CD4-positive, alpha-beta T cell treated with Interleukin-6 at 100 ng/mL for 8 hours (primary cell): ENCODE data around the gene INO80.

ENCODE experiments used
- DNase-seq: peaks from one replicate; pipeline ENCODE4 v3.0.0-alpha.2; 2020; ENCODE audit warnings: mixed read lengths, low spot score

Gene INO80

GRCh38 chr15:40948706-40949473, 167.2 kb downstream of the INO80 start:
- DNase-seq, result no peak

GRCh38 chr15:40944510-40945296, 171.4 kb downstream of the INO80 start:
- no peak for DNase-seq

GRCh38 chr15:40943764-40944365, 172.2 kb downstream of the INO80 start:
- no peak for DNase-seq

- no peak for DNase-seq
These were observed 173.2 kb downstream of the INO80 start for GRCh38 chr15:40942878-40943277.

DNA sequence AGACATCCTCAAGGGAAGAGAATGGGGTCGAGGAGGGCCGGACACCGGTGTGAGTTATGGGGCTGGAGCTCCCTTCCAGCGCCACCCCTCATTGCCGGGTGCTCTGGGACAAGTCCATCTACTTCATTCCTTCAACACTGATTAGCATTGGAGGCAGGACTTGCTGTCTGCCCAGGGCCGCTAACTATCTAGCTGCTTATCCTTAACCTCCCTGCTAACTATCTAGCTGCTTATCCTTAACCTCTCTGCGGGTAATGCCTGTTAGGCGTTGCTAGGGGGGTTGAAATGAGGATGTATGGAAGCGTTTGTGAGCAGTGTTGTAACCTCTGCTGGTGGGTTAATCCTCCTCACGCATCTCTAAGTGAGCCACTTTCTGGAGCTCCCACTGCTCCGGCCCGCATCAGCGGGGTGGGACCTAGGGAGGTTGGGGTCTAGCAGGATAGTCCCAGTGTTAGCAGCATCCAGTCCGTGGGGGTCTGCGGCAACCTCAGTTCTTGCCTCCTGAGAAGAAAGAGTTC, 173.7 kb downstream of the INO80 start:
- DNase-seq, result no peak

- DNase-seq, result peak; percentile 67
These were observed 174.3 kb downstream of the INO80 start for GRCh38 chr15:40941528-40942336.

DNA sequence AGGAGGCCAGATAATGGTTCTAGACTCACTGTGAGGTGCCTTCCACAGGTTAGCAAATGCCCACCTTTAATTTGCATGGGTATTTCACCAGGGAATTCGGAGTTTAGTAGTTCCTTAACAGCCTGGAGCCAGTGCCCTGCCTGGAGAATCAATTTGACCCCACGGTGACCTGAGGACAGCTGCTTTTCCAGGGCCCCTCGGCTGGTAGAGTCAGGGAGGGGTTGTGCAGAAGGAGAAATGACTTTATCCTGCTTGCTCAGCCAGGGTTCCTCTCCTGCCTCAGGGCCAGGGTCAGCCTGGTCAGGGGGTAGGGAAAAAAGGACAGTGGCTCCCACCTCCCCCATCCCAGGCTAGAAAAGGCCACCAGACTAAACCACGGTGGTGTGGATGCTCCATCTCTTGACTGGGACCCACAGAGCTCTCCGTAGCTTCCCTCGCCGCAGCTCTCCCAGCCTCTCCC, 175.0 kb downstream of the INO80 start:
- DNase-seq, result no peak

- no peak for DNase-seq
These were observed 175.7 kb downstream of the INO80 start for GRCh38 chr15:40940296-40940801.

DNA sequence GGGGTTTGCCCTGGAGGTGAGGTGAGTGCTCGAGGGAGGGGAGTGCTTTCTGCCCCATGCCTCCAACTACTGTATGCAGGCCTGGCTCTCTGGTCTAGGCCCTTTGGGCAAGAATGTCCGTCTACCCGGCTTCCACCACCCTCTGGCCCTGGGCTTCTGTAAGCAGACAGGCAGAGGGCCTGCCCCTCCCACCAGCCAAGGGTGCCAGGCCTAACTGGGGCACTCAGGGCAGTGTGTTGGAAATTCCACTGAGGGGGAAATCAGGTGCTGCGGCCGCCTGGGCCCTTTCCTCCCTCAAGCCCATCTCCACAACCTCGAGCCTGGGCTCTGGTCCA, 177.6 kb downstream of the INO80 start:
- DNase-seq, result no peak

- DNase-seq, result no peak
These were observed 178.1 kb downstream of the INO80 start for GRCh38 chr15:40937762-40938535.

DNA sequence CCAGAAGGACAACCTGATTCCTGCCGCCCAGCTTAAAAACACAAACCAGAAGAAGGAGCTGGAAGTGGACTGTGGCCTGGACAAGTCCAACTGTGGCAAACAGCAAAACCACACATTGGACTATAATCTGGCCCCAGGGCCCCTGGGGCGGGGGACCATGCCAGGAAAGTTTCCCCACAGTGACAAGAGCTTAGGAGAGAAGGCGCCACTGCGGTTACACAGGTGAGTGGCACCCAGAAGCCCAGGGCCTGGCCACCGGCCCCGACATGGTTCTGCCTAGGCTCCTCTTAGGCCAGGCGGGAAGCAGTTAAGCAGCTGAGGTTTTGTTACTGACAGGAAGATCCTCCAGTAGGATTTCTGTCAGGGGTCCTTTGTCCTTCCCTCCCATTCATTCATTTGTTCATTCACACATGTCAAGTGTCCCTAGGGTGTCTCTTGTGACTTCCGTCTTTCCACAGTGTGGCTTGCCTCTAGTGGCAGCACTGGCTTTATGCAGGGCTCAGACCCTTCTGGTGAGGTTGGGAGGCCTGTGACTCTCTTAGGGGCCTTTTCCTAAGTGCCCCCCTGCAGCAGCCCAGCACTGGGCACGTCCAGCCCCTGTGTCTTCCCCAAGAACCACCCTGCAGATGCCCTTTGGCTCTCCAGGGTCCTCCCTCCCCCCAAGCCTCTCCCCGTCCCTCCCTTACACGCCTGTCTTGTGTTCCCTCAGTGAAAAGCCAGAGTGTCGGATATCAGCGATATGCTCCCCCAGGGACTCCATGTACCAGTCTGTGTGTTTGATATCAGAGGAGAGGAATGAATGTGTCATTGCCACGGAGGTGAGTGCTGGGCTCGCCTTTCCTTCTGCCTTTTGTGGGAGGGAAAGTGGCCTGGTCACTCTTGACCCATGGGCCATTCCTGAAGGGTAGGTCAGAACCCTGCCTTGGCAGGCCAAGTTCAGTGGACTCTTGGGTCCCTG, 179.1 kb downstream of the INO80 start:
- DNase-seq, result no peak

- DNase-seq, result no peak
These were observed 179.8 kb downstream of the INO80 start for GRCh38 chr15:40936234-40936708.

GRCh38 chr15:40934457-40934856, 181.6 kb downstream of the INO80 start:
- no peak for DNase-seq

GRCh38 chr15:40933517-40933902, 182.6 kb downstream of the INO80 start:
- no peak for DNase-seq

DNA sequence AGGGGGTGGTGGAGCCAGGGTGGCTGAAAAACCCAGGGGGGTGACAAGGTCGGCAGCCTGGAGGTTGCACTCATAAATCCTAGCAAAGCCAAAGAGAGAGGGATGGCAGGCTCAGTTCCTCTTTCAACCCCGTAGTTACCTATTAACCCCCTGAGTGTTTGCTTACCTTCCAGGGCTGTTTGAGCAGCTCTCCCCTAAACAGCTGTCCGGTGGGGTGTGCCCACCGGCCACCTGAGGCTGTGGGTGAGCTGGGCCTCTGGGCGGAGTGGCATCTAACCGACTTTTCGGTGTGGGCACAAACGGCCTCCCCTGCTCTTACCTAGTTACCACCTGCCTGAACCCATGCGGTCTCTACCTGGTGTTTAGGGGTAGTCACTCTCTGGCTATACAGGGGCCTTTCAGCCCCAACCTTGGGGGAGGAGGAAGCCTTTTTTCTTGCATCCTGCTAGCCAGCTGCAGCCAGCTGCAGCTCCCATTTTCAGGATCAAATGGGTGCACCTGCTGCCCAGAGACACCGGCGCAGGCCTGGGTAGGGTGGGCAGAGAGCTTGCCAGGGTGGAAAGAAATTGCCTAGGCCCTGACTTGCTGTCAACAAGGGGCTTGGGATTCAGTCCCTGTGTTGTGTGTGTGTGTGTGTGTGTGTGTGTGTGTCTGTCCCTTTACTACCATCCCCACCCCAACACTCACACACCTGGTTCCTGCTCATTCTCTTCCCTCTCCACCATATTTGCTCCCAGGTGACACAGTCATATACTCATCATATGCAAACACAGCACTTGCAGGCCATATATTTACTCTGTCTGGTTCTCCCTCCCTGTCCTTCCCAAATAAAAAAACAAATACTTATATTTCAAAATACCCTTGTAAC, 183.2 kb downstream of the INO80 start:
- DNase-seq, result no peak

DNA sequence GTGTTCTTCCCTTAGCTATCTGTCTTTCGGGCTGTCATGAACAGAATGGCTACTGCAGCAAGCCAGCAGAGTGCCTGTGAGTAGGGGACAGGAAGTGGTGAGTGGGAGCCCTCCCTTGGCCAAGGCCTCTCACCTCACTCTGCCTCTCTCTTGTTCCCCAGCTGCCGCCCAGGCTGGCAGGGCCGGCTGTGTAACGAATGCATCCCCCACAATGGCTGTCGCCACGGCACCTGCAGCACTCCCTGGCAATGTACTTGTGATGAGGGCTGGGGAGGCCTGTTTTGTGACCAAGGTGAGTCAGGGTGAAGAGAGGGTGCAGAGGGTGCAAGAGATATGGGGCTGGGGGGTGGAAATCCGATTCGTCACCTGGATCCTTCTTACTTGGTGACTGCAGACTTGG, 183.9 kb downstream of the INO80 start:
- DNase-seq, result no peak

- no peak for DNase-seq
These were observed 184.6 kb downstream of the INO80 start for GRCh38 chr15:40931300-40932142.
